Amygdala (tissue), 56 donors: Measurements from ENCODE around the gene ADAM33.

Source experiments
- DNase-seq, 56 donors: peaks; one replicate each; lab custom pipeline; 2025; lab: John Stamatoyannopoulos, UW

ADAM33 gene

DNA sequence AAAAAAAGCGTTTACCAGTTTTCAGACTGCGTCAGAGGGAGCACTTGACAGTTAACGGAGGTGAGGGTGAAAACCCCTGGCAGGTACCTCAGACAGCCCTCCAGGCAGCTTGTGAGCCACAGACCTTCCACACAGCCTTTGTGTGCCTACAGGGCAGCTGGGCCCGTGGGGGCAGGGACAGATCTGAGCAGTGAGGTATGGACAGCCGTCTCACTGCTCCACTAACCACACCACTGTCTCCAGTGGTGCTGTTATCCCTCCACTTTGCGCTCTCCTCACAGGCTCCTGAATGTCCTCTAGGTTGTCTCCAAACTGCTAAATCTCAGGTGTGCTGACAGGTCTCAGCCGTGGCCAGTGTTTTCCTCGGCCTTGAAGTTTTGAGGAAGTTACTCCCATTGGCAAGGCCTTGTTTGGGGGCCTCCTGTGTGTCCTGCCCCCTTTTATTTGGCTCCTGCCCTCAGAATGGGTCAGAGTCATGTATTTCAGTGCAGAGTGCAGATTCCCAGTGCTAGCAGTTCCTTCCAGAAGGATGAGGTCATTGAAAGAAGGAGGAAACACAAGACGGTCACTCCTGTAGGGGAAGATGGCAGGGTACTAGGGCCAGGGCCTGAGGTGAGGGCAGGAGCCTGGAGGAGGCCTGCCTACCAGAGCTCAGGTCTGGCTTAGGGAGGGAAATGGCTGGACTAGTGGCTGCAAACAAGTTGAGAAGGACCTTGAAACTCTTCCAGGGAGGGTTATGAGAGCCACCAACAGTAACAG is 30.4 kb downstream of the ADAM33 start:
- no peak for DNase-seq

- DNase-seq, result no peak
Measured at GRCh38 chr20:3648951-3649350, 32.9 kb downstream of the ADAM33 start.

DNA sequence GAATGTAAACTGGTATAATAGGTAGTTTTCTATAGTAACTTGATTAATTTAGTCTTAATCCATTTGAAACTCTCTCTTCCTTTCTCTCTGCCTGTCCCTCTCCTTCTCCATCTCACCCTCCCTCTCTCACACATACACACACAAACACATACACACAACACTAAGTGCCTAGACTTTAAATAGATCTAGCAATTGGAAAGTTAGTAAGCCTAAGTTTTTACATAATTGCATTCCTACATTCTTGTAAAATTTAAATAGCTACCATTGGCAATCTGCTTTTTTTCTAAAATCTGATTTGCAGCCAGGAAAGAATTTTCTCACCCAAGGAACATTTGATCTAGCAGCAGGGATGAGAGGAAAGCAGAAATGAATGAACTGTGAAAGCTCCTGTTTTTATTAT is 34.3 kb downstream of the ADAM33 start:
- DNase-seq, result no peak

DNA sequence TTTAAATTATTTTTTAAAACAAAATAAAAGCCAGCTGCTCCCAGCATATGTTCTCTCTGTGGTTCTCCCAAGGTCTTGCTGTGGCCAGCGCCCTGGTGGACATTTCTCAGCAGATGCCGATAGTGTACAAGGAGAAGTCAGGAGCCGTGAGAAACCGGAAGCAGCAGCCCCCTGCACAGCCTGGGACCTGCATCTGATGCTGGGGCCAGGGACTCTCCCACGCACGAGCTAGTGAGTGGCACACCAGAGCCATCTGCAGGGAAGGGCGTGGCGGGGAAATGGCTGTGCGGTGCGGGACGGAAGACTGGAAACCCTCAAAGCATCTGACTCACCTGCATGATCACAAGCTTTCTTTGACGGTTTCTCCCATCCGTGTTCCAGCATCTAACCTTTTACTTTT is 35.2 kb downstream of the ADAM33 start:
- DNase-seq, result no peak

DNA sequence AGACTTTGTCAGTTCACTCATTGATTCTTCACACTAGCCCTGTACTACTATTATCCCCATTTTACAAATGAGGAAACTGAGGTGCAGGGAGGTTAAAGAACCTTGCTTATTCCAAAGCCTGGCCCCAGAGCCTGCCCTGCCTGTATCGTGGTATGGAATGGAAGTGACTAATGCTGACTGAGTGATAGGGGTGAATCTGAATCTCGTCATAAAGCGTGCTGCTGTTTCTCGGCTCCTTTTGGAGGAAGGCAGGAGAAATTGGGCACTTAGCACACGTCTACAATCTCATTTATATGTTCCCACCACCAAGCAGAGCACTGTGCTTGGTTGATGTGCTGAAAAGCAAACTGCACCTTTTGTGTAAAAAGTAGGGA is 35.8 kb downstream of the ADAM33 start:
- DNase-seq, result no peak

GRCh38 chr20:3645309-3646066 is 36.3 kb downstream of the ADAM33 start:
- DNase-seq, result no peak

GRCh38 chr20:3640259-3640658 is 41.6 kb downstream of the ADAM33 start:
- DNase-seq, result no peak

GRCh38 chr20:3635346-3635745 is 46.5 kb downstream of the ADAM33 start:
- DNase-seq, result no peak

DNA sequence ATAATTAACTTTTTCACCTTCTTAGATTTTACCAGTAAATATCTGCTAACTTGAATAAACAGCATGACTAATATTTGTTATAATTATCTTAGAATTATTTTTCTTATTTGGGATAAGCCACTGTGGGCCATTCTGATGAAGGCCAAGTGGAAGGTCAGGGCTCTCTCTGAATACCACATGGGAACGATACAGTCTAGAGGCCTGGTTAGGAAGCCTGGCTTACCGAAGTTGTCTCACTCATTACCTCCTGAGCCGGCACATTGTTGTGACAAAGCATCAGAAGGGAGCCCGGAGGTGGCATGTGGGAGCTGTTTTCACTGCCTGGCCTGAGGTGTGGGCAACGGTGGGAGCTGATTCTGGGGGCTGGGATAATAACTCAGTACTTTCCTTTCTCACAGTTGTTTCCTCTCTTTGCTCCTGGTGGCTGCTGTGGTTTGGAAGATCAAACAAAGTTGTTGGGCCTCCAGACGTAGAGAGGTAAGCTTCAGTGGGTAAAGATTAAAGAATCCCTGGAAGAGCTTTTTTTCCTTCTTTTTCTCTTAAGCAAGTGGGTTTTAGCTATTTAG is 47.8 kb downstream of the ADAM33 start:
- no peak for DNase-seq

DNA sequence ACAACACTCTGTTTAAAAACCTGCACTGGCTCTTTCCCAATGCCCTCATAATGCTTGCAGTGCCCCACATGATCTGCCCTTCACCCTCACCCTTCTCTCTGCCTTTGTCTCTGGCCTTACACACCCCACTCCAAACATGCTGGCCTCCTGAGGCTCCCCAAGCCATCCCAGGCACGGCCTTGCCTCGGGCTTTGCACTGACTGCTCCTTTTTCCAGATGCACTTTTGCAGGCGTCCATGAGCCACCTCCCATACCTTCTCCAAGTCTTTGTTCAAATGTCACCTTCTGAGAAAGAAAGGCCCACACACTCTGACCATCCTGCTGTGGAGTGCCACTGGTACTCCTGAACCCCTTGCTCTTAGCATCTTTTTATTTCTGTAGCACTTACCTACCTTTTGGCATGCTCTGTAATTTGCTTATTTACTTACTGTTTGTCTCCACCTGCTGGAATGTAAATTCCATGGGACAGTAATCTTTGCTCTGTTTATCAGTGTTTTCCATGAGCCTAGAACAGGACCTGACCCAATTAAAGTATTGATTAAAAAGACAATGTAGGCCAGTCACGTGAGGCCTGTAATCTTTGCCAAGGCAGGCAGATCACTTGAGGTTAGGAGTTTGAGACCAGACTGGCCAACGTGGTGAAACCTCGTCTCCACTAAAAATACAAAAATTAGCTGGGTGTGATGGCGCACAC is 49.4 kb downstream of the ADAM33 start:
- no peak for DNase-seq

DNA sequence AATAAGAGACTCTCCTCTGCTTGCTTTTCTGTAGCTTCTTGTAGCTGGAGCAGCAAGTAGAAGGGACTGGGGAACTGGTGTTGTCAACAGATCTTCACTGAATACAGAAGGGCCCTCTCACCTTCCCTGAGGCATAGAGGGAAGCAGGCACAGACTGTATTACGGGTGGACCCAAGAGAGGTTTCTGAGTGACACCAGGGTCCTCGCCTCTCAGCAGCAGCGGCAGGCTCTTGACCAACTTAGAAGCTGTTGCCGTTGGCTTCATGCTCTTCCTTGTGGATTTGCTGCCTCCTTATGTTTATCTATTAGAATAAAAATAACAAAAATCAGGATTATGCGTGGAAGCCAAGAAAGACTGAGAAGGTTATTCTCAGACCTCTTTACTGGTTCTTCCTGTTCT is 50.3 kb downstream of the ADAM33 start:
- DNase-seq, result no peak

DNA sequence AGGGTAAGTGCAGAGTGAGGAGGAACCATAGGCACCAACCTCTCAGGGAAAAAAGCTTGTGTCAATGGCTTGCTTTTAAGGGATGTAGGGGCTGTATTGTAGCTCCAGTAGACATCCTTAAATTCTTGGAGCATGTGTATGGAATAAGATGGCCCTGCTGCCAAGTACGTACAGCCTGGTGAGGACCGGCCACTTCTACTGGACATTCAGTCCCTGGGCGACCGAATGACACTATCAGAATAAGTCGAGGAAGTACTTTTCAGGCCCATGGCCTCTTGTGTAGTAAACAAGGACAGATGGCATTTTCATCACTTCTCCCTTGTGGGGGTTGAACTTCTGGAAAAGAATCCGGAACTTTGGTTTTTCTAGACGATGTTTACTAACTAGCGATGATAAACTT is 51.4 kb downstream of the ADAM33 start:
- no peak for DNase-seq

GRCh38 chr20:3629893-3630292 is 51.9 kb downstream of the ADAM33 start:
- no peak for DNase-seq

DNA sequence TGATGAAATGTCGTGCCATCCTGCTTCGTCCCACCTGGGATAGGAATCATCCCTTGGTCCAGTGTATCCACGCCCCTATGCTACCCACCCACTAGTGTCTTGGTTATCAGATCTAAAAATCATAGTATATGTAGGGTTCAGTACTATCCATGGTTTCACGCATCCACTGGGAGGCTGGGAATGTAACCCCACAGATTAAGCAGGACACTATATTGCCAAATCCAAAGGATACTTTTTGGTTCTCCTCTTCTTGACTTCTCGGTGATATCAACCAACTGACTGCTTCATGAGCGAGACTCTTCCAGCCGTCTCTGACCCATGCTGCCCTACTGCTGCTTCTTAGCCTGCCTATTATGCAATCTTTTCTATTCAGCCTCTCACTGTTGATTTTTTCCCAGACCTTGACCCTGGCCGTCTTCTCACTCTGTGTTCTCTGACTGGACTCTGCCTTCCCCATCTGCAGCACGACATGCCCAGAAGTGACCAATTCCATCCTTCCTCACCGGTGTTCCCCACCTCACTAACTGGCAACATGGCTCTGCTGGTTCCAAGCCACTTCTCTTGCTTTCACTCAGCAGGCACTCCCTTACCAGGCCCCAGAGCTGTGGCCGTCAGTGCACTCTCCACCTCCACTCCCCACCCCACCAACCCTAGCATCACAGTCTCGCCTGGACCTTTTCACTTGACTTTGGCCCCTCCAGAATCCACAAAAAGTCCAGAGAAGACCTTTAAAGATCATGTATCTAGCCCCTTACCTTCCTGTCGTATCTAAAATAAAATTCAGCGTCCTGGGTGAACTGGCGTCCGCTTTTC is 53.1 kb downstream of the ADAM33 start:
- no peak for DNase-seq

GRCh38 chr20:3627476-3627875 is 54.3 kb downstream of the ADAM33 start:
- no peak for DNase-seq

- no peak for DNase-seq
Measured at GRCh38 chr20:3622406-3622805, 59.4 kb downstream of the ADAM33 start.

DNA sequence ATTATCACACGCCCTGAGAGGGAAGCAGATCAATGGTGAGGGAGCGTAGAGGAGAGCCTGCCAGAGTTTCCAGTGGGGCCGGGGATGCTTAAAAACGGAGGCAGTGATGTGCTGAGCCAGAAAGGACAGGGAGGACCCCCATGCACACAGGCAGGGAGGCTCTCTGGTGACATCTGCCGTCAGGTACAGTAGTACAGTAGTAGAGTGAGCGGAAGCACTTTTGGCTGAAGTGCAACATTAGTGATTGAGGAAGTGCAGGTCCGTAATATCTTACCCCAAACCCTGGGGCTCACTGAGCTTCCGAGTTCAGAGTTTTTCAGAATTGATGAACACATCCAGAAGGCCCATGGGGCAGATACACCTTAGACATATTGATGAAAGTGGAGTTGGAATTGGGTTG is 60.7 kb downstream of the ADAM33 start:
- DNase-seq, result no peak
